ENCODE measurements around the gene TFPT.

Gene TFPT

GRCh38 chr19:54115109-54116063 lies at the start of gene TFPT, which contains the start of gene PRPF31:
TFPT (minus strand) TSS chr19:54115657; CDS start chr19:54115269, 388 bp downstream.
PRPF31 (plus strand) TSS chr19:54115754; CDS start chr19:54118279, 2,525 bp downstream.
- DNase-seq, result peak; percentile 96 to 99

DNA sequence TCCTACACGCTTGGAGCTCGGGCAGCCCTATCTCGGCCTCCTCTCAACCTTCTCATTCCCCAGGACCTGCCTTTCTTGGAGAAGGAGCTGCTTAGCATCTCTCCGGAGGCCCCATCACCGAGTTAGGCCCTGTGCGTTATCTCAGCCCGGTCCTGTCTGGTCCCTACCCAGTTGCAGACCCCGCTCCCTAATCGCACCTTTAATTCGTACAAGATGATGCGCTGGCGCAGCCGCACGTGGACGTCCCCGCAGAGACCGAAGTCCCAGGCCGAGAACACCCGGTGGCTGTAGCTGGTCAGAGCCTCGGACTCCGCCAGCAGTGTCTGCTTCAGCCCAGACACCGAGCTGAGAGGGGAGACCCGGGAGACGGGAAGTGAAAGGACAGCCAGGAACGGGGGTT lies 49.8 kb upstream of the TFPT start:
- DNase-seq, result no peak

DNA sequence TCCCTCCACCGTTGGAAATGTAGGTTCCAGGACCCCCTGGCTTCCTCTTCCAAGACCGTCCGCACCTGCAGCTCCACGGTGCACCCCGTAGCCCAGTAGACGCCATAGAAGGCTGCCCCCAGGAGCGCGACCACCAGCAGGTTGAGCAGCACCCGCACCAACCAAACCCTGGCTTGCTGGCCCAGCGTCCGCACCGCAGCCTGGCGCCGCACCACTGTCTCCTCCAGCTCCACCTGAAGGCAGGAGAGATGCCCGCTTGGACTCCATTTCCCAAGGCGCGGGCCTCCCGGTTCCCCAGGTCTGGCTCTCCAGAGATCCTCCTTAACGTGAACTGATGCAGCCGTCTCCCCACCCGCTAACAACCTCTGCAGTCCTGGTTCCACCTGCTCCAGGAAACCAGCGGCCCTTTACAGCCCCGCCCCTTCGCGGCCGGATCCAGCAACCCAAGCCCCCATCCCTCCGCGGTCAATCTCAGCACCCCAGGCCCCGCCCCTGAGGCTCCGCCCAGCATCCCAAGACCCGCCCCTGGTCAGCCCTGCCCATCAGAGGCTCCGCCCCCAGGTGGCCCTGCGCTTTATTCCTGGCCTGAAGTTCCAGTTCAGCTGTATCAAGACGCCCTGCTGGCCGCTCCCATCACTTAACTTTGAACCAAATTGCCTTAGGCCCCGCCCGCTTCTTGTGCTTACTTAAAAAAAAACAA lies 49.1 kb upstream of the TFPT start:
- DNase-seq, result peak; percentile 22 to 47

DNA sequence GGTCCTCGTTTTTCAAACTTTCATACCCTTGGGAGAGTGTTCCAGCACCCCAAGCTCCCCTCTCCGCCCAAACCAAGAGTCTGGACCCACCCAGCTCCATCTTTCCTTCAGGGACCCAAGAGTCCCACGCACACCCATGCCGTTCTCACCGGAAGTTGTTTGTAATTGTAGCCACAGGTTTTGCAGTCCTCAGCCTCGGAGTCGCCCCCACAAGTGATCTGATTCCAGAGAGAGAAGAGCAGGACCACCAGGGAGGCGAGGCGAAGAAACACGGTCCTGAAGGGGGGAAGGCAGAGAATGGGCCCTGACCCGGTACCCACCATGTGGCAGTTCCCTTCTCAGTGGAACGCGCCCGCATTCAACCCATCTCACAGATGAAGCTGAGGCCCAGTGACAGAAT lies 47.4 kb upstream of the TFPT start:
- no peak for DNase-seq

DNA sequence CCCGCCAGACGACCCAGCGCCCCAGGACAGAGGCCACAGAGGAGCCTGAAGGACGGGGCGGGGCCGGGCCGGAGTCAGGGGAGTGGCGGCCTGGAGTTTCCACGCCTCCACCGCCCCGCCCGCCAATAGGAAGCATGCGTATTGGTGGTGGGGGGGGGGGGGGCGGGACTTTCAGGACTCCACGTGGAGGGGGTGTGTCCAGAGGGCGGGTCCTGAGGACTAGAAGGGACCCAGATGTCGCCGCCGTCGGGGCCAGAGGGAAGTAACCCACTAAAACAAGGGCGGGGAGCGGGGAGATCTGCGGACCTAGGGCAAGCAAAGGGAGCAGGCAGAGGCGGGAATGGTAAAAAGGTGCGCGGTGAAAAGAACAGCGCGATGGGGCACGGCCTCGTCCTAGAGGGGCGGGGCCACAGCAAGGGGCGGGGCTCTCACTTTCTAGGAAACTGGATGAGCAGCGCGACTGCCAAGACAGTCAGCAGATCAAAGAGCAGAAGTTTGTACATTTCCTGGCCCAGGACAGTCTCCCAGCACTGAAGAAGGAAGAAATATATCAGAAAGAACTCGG lies 46.9 kb upstream of the TFPT start:
- DNase-seq, result peak; percentile 47 to 67

DNA sequence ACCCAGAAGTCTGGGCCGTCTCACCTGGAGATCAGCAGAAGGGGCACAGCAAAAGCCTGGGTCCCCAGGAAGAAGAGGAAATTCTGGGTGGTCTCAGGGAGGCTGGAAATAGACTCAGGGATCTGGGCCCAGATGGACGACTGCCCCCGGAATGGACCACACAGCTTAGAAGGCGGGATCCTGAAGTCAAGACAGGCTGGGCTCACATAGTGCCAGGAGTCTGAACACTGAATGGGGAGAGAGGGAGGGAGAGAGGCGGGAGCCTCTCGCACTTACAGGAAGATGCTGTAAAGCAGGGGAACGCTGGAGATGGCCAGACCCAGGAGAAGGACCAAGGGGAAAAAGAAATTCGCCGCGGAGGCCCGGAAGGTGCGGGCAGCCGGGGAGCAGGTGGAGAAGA lies 45.4 kb upstream of the TFPT start:
- no peak for DNase-seq

GRCh38 chr19:54160182-54160811 lies 44.8 kb upstream of the TFPT start:
- peak in 1 of 2 experiments; percentile 65 for DNase-seq

GRCh38 chr19:54159352-54160181 lies 44.1 kb upstream of the TFPT start, which contains the start of gene LENG1:
LENG1 (minus strand) TSS chr19:54159721; CDS start chr19:54159695, 26 bp downstream.
- peak; percentile 100 for DNase-seq

DNA sequence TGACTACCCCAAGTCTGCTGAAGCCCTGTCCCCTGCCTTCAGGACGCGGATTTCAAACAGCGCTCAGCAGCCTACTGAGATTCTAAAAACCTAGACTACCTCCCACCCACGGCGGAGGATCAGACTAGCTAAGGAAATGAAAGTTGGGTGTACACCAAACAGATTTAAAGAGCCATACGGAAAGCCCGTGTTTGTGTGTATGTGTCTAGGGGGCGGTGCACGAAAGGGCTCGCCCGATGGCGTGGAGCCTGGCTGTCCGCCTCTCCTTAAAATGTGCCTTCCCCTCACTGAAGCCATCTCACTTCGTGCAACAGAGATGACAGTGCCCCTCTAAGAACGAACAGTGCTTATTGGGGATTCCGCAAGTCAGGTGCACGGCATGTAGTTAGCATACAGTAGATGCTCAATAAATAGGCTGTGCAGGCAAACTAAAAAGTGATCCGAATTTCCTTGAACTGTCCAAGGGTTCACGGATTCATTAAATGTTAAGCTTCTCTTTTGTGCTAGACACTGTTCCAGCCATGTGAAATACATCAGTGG lies 43.4 kb upstream of the TFPT start:
- no peak for DNase-seq

GRCh38 chr19:54156953-54157352 lies 41.5 kb upstream of the TFPT start:
- DNase-seq, result no peak

DNA sequence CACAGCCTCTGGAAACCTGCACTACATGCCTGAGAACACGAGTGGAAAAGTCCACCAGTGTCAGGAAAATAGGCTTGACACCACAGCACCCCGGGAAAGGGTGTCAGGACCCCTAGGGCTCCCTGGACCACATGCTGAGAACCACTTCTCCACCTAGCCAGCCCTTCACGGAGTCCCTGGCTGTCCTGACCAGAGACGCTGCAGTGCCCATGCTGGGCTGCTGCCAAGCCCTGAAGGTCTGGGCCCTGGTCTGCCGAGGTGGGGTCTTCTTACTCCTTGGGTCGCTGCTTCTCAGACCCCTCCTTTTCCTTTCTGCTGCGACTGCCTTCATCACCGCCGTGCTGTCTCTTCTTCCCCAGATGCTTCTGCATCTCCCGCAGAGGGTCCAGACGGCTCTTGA lies 41.0 kb upstream of the TFPT start:
- DNase-seq, result no peak

- DNase-seq, result no peak
Measured at GRCh38 chr19:54155694-54156093, 40.2 kb upstream of the TFPT start.

GRCh38 chr19:54154603-54155345 lies 39.3 kb upstream of the TFPT start:
- DNase-seq, result no peak

GRCh38 chr19:54153731-54154326 lies 38.4 kb upstream of the TFPT start:
- no peak for DNase-seq

GRCh38 chr19:54152878-54153524 lies 37.5 kb upstream of the TFPT start:
- no peak for DNase-seq

GRCh38 chr19:54152267-54152666 lies 36.8 kb upstream of the TFPT start:
- no peak for DNase-seq

- DNase-seq, result no peak
Measured at GRCh38 chr19:54151362-54152035, 36.0 kb upstream of the TFPT start.

DNA sequence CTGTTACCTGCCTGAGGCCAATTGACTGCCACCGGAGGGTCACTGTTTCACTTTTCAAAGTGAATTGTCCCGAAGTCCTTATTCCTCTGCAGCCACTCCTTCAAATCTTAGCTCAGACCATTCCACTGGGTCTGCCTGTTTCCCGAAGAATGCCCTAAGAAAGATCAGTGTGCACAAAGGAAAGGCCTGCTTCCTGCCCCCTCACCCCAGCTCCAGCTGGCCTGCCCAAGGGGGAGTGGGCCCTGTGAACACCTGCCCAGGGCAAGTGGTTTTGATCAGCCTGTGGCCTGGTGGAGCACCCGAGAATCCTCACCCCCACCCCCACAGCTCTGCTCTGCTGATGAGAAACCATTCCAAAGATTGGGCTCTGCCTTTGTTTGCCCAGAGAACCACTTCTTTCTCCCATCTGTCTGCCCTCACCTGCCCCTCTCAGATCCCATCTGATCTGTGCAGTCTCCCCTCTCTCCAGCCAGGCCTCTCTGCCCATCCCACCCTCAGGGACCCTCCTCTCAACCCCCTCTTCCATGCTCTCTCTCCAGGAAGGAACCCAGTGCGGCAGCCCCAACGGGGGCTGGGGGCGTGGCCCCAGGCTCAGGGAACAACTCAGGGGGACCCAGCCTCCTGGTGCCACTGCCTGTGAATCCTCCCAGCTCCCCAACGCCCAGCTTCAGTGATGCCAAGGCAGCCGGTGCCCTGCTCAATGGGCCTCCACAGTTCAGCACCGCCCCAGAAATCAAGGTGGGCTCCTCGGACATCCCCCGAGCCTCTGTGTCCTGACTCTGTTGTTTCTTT lies 33.8 kb upstream of the TFPT start:
- DNase-seq, result no peak

DNA sequence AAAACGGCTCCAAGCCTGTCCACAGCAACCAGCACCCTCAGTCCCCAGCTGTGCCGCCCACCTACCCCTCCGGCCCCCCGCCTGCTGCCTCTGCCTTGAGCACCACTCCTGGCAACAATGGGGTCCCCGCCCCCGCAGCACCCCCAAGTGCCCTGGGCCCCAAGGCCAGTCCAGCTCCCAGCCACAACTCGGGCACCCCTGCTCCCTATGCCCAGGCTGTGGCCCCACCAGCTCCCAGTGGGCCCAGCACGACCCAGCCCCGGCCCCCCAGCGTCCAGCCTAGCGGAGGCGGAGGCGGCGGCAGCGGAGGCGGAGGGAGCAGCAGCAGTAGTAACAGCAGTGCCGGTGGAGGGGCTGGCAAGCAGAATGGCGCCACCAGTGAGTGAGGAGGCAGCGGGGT lies 32.7 kb upstream of the TFPT start:
- no peak for DNase-seq

Data from NCI-H1930 (cell line).